Measurements from ENCODE around the gene EXOC6B. TPM values are rescaled to one million over a fixed set of nuclear protein-coding genes. Genes with fewer than 3 reads are reported as not detected.

Gene EXOC6B
- total RNA-seq, 1 experiment from 2014 or later, result 34.3 TPM

- H3K9me3 ChIP-seq (ENCODE audit: insufficient read depth, low read depth), result no peaks in the 10 kb centered on the region
- no peaks in the 10 kb centered on the region for H3K79me2 ChIP-seq (ENCODE audit: low read depth)
- H3K4me3 ChIP-seq, result no peak overlapping the region
- intact Hi-C loops (cut with micrococcal nuclease; ENCODE audit: unreplicated experiment), result no loop called here
- H2AFZ ChIP-seq, result no peak overlapping the region
- no peaks in the 10 kb centered on the region; the same call in 1 of the 2 replicates for H3K9me2 ChIP-seq (ENCODE audit: insufficient read depth)
- peaks cover 10% of the 10 kb centered on the region; the same call in 1 of the 2 replicates for H3K4me1 ChIP-seq (replicated peaks; ENCODE audit: insufficient read depth)
- H3K36me3 ChIP-seq (ENCODE audit: low read depth), result no peaks in the 10 kb centered on the region
- TF ChIP-seq CTCF (conservative IDR thresholded peaks at IDR 0.05), result no peak
- no peak for TF ChIP-seq EZH2 (IDR thresholded peaks at IDR 0.05; ENCODE audit: low read depth)
- no peaks in the 10 kb centered on the region for H3K27me3 ChIP-seq (ENCODE audit: insufficient read depth, low read depth)
- CTCF ChIA-PET, result no interaction called here
- POLR2A ChIA-PET (ENCODE audit: unreplicated experiment), result no interaction called here
- no peak overlapping the region for H3K27ac ChIP-seq
- no peak overlapping the region for H3K4me2 ChIP-seq
- no peaks in the 10 kb centered on the region for H3F3A ChIP-seq (ENCODE audit: insufficient read depth, low read depth)
- no TSS peak for BruUV-seq (replicated peaks)
- H4K20me1 ChIP-seq (ENCODE audit: insufficient read depth), result no peaks in the 10 kb centered on the region
- no peak for DNase-seq
Observed at GRCh38 chr2:72289283-72289682, 536.5 kb downstream of the EXOC6B start.

- Histone ChIP-seq H3K9me3 (ENCODE audit: insufficient read depth, low read depth) (no peaks in the 10 kb centered on the region), H3K27me3 (ENCODE audit: insufficient read depth, low read depth) (no peaks in the 10 kb centered on the region), H3K4me3 (no peak overlapping the region), H3F3A (ENCODE audit: insufficient read depth, low read depth) (no peaks in the 10 kb centered on the region; the same call in 1 of the 2 replicates), H3K36me3 (ENCODE audit: low read depth) (no peaks in the 10 kb centered on the region), H4K20me1 (ENCODE audit: insufficient read depth) (no peaks in the 10 kb centered on the region), H3K4me1 (replicated peaks; ENCODE audit: insufficient read depth) (peaks cover 20% of the 10 kb centered on the region), H2AFZ (no peak overlapping the region), H3K79me2 (ENCODE audit: low read depth) (no peaks in the 10 kb centered on the region), H3K9me2 (ENCODE audit: insufficient read depth) (no peaks in the 10 kb centered on the region), H3K27ac (no peak overlapping the region), H3K4me2 (no peak overlapping the region)
- DNase-seq, result no peak
- TF ChIP-seq CTCF (conservative IDR thresholded peaks at IDR 0.05) (no peak), EZH2 (IDR thresholded peaks at IDR 0.05; ENCODE audit: low read depth) (no peak)
- ChIA-PET CTCF (no interaction called here), POLR2A (ENCODE audit: unreplicated experiment) (no interaction called here)
- intact Hi-C loops (cut with micrococcal nuclease; ENCODE audit: unreplicated experiment), result no loop called here
- BruUV-seq (replicated peaks), result no TSS peak
Observed at GRCh38 chr2:72278046-72278445, 547.8 kb downstream of the EXOC6B start.

- TF ChIP-seq CTCF (conservative IDR thresholded peaks at IDR 0.05) (no peak), EZH2 (IDR thresholded peaks at IDR 0.05; ENCODE audit: low read depth) (no peak)
- Histone ChIP-seq H3K9me3 (ENCODE audit: insufficient read depth, low read depth) (no peaks in the 10 kb centered on the region), H4K20me1 (ENCODE audit: insufficient read depth) (no peaks in the 10 kb centered on the region), H3K79me2 (ENCODE audit: low read depth) (no peaks in the 10 kb centered on the region), H3K9me2 (ENCODE audit: insufficient read depth) (no peaks in the 10 kb centered on the region), H3K36me3 (ENCODE audit: low read depth) (no peaks in the 10 kb centered on the region), H3K4me1 (replicated peaks; ENCODE audit: insufficient read depth) (peaks cover 31% of the 10 kb centered on the region), H3K27ac (no peak overlapping the region), H3K4me2 (no peak overlapping the region), H3K4me3 (no peak overlapping the region), H3F3A (ENCODE audit: insufficient read depth, low read depth) (peaks cover 9% of the 10 kb centered on the region), H2AFZ (no peak overlapping the region), H3K27me3 (ENCODE audit: insufficient read depth, low read depth) (no peaks in the 10 kb centered on the region)
- DNase-seq, result no peak
- ChIA-PET POLR2A (ENCODE audit: unreplicated experiment) (no interaction called here), CTCF (no interaction called here)
- no TSS peak for BruUV-seq (replicated peaks)
- intact Hi-C loops (cut with micrococcal nuclease; ENCODE audit: unreplicated experiment), result no loop called here
Observed at GRCh38 chr2:72276876-72277275, 549.0 kb downstream of the EXOC6B start.
